Right lobe of liver (tissue), 4 donors: ENCODE measurements around the gene GMPR.

Experiments used
- CTCF ChIP-seq, 4 donors: fragments of 200-600 bp in 3 of 4; fragments of 450-650 bp in 1 of 4; IDR thresholded peaks; one replicate each; pipeline versions ENCODE4 v1.5.1 to v1.8.0; 2016 to 2022; ENCODE audit warnings: antibody characterized with exemption in 4 of 4, mild to moderate bottlenecking in 2 of 4
- POLR2A ChIP-seq: fragments of 450-650 bp; IDR thresholded peaks from one replicate; pipeline ENCODE4 v1.6.1; 2017; ENCODE audit warnings: antibody characterized with exemption, mild to moderate bottlenecking
- donor health status: DM: no; HTN: no; CAD: no.
- donor health status: DM: no; HTN: no; CAD: no.
- donor health status: DM: no; HTN: yes; CAD: no.

GRCh38 chr6:16227048-16227562, 11.3 kb upstream of the GMPR start:
- TF ChIP-seq CTCF (IDR thresholded peaks at IDR 0.05) (no peak), POLR2A (no peak)
